Upper lobe of right lung (tissue), 1 donor: ENCODE results near the gene CETP. TPM values are rescaled to one million over a fixed set of nuclear protein-coding genes. Genes with fewer than 3 reads are reported as not detected.

Source experiments
- ATAC-seq: fragments of 200-7000 bp; cut with Tn5 transposase; one replicate; pipeline ENCODE4 v1.9.1; 2020; ENCODE audit warnings: mild to moderate bottlenecking, moderate library complexity
- DNase-seq: peaks from one replicate; pipeline ENCODE4 v3.0.0-alpha.2; 2020
- H3K27ac ChIP-seq: fragments of 200-600 bp; one replicate; pipeline ENCODE4 v1.8.0; 2022
- H3K27me3 ChIP-seq: fragments of 200-600 bp; one replicate; pipeline ENCODE4 v1.8.0; 2022; ENCODE audit warnings: mild to moderate bottlenecking
- H3K36me3 ChIP-seq: fragments of 200-600 bp; one replicate; pipeline ENCODE4 v1.8.0; 2022
- H3K4me1 ChIP-seq: fragments of 200-600 bp; one replicate; pipeline ENCODE4 v1.8.0; 2022
- H3K4me3 ChIP-seq: fragments of 200-600 bp; one replicate; pipeline ENCODE4 v1.8.0; 2022; ENCODE audit warnings: mild to moderate bottlenecking
- H3K9me3 ChIP-seq: fragments of 200-600 bp; one replicate; pipeline ENCODE4 v1.8.0; 2022
- intact Hi-C: fragments of 100-400 bp; cut with DNase I; formaldehyde crosslinking; loops from one replicate; pipeline ENCODE4 v1.11.0; 2022
- long read RNA-seq: library from polyadenylated mRNA; unstranded; transcript quantifications from one replicate; pipeline ENCODE4 v2.0.0, GENCODE V29; 2021
- total RNA-seq: library from RNA; stranded (reverse); fragmentation: NEBNext Ultra II Directional; extraction: Animal tissue kit (Norgen Biotek cat#: 25700); gene quantifications from one replicate; pipeline ENCODE4 v1.2.1, GENCODE V29; 2021
- TF ChIP-seq, protein P1 (sequence below): fragments of 200-600 bp; IDR thresholded peaks from one replicate; pipeline ENCODE4 v1.8.0; 2022; ENCODE audit warnings: antibody characterized with exemption
- donor health status: DM: no; HTN: yes; CAD: no; lungs with severe emphysema.

The CETP gene
- total RNA-seq: 1.9 TPM
- long read RNA-seq, transcript CETP-201 (16 exons, 1,791 nt): major isoform, 5 of 6 reads
- long read RNA-seq, partial matches to known transcripts: 0 of 6 reads
- long read RNA-seq, other reads (novel, unspliced or antisense): 1 of 6 reads

GRCh38 chr16:56961851-56962281 lies at the start of gene CETP:
TSS of gene CETP (plus strand) at chr16:56961950. CDS start at chr16:56961980, 30 bp downstream.
- TF ChIP-seq, protein P1, sequence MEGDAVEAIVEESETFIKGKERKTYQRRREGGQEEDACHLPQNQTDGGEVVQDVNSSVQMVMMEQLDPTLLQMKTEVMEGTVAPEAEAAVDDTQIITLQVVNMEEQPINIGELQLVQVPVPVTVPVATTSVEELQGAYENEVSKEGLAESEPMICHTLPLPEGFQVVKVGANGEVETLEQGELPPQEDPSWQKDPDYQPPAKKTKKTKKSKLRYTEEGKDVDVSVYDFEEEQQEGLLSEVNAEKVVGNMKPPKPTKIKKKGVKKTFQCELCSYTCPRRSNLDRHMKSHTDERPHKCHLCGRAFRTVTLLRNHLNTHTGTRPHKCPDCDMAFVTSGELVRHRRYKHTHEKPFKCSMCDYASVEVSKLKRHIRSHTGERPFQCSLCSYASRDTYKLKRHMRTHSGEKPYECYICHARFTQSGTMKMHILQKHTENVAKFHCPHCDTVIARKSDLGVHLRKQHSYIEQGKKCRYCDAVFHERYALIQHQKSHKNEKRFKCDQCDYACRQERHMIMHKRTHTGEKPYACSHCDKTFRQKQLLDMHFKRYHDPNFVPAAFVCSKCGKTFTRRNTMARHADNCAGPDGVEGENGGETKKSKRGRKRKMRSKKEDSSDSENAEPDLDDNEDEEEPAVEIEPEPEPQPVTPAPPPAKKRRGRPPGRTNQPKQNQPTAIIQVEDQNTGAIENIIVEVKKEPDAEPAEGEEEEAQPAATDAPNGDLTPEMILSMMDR: no peak
- DNase-seq: no peak
- intact Hi-C loops: no loop called here

GRCh38 chr16:56912746-56913708 lies 48.7 kb upstream of the CETP start:
- TF ChIP-seq, protein P1: no peak
- no peaks in the 10 kb centered on the region for H3K9me3 ChIP-seq
- peaks cover 65% of the 10 kb centered on the region for H3K4me1 ChIP-seq
- H3K36me3 ChIP-seq: no peaks in the 10 kb centered on the region
- intact Hi-C loops: no loop called here
- H3K27me3 ChIP-seq: no peaks in the 10 kb centered on the region
- H3K4me3 ChIP-seq: no peak overlapping the region
- ATAC-seq (no peak), DNase-seq (peak; percentile 57)
- peak overlapping the region; percentile 30 for H3K27ac ChIP-seq

More at GRCh38 chr16:56961851-56962281, at the start of gene CETP:
- H3K27ac ChIP-seq: peak within 1 kb of the TSS; percentile 17
- no peaks in the 10 kb centered on the region for H3K9me3 ChIP-seq
- peaks cover 36% of the 10 kb centered on the region for H3K4me1 ChIP-seq
- H3K4me3 ChIP-seq: no peak within 1 kb of the TSS
- no peaks in the 10 kb centered on the region for H3K27me3 ChIP-seq
- no peak for ATAC-seq
- no peaks in the 10 kb centered on the region for H3K36me3 ChIP-seq

DNA sequence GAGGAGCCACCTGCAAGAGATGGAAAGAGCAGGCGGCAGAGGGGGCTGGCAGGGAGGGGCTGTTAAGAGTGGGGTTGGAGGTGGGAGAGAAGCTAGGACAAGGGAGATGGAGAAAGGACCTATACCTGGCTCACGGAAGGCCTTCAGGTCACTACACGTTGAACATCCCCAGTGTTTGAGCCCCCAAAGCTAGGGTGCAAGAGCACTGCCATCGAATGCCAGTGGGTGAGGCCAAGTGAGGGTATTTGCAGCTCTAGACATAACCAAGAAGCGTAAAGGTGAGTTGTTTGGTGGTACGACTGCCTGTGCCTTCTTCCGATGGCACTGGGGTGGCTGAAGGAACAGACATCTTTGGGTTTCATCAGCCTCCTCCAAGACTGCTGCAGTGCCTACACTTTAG lies 46.9 kb upstream of the CETP start:
- TF ChIP-seq, protein P1: no peak
- no peak overlapping the region for H3K4me3 ChIP-seq
- H3K27ac ChIP-seq: no peak overlapping the region
- intact Hi-C loops: no loop called here
- no peak for DNase-seq
- H3K4me1 ChIP-seq: peaks cover 62% of the 10 kb centered on the region
- H3K36me3 ChIP-seq: no peaks in the 10 kb centered on the region
- no peaks in the 10 kb centered on the region for H3K27me3 ChIP-seq
- no peaks in the 10 kb centered on the region for H3K9me3 ChIP-seq
- ATAC-seq: no peak

DNA sequence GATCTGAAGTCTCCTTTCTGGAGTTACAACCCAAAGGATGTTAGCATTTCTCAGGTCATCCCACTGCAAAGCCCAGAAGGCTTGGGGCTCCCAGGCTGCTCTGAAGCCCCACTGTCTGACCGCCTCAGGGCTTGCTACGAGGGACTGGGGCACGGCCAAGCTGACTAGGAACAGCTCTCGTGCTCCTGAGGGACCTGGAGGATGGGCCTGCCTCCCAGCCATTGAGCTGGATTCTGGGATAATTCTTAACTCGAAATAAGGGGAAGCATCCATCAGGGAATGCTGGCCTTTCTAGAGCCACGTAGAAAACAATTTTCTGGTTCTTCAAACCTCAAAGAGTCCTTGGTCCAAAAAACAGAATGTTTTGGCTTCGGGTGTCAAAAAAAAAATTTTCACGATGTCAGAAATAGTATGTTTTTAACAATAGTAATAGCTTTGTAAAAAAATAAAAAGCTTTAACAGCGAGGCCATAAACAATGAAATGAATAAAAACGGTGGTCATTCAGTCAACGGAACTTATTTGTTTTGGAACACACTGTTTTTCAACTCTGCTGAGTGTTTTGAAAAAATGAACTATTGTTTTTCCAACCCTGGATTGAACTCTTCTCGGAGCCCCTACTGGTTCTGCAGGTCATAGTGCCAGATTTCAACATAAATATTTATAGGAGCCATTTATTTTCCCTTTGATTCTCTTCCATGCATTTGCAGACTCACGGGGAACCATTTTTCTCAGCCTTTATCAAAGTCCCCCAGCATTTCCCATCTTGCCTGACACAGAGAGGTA lies 46.2 kb upstream of the CETP start:
- DNase-seq (no peak), ATAC-seq (no peak)
- H3K4me3 ChIP-seq: no peak overlapping the region
- H3K27ac ChIP-seq: peak overlapping the region; percentile 55
- intact Hi-C loops: no loop called here
- no peaks in the 10 kb centered on the region for H3K36me3 ChIP-seq
- no peaks in the 10 kb centered on the region for H3K9me3 ChIP-seq
- no peaks in the 10 kb centered on the region for H3K27me3 ChIP-seq
- TF ChIP-seq, protein P1: no peak
- peaks cover 57% of the 10 kb centered on the region for H3K4me1 ChIP-seq

- TF ChIP-seq, protein P1: no peak
- peaks cover 45% of the 10 kb centered on the region for H3K4me1 ChIP-seq
- H3K27ac ChIP-seq: peak overlapping the region; percentile 68
- H3K27me3 ChIP-seq: no peaks in the 10 kb centered on the region
- DNase-seq (no peak), ATAC-seq (peak; percentile 53)
- H3K9me3 ChIP-seq: no peaks in the 10 kb centered on the region
- H3K36me3 ChIP-seq: no peaks in the 10 kb centered on the region
- no peak overlapping the region for H3K4me3 ChIP-seq
- intact Hi-C loops: no loop called here
These were observed 45.0 kb upstream of the CETP start for GRCh38 chr16:56916571-56917403.
